ENCODE measurements around the gene FOLR1.

- no peak for TF ChIP-seq CTCF (IDR thresholded peaks at IDR 0.05 in 2 of 3, conservative IDR thresholded peaks at IDR 0.05 in 1 of 3; ENCODE audit: insufficient read depth in 2 of 3, low read depth in 1 of 3, low read length in 3 of 3)
- no peak for TF ChIP-seq EGR1 (conservative IDR thresholded peaks at IDR 0.05)
- no peak for TF ChIP-seq USF2 (CRISPR knock-in tag; IDR thresholded peaks at IDR 0.05)
- TF ChIP-seq EZH2 (IDR thresholded peaks at IDR 0.05; ENCODE audit: borderline replicate concordance, low read depth, low read length), result no peak
These were observed 17.5 kb upstream of the FOLR1 start for GRCh38 chr11:72174302-72175070.

Data from K562 (cell line).